ENCODE data around the gene SRPK2.

GRCh38 chr7:105178928-105179541 lies 209.7 kb downstream of the SRPK2 start:
- TF ChIP-seq NFRKB (IDR thresholded peaks at IDR 0.05) (no peak), FOXM1 (IDR thresholded peaks at IDR 0.05; ENCODE audit: borderline replicate concordance) (no peak)

Data from HEK293T (cell line).